ENCODE measurements around the gene CAPN12.
"Not testable (repeated sequence)": the region's sequence is repeated elsewhere in the genome, so short reads cannot be mapped to it uniquely, and the experiment has no call there.

CAPN12 gene

GRCh38 chr19:38770228-38770948 lies 26.1 kb upstream of the CAPN12 start:
- not testable (repeated sequence) for DNase-seq

- peak; percentile 23 for DNase-seq
These were observed 25.4 kb upstream of the CAPN12 start for GRCh38 chr19:38769635-38770211.

DNA sequence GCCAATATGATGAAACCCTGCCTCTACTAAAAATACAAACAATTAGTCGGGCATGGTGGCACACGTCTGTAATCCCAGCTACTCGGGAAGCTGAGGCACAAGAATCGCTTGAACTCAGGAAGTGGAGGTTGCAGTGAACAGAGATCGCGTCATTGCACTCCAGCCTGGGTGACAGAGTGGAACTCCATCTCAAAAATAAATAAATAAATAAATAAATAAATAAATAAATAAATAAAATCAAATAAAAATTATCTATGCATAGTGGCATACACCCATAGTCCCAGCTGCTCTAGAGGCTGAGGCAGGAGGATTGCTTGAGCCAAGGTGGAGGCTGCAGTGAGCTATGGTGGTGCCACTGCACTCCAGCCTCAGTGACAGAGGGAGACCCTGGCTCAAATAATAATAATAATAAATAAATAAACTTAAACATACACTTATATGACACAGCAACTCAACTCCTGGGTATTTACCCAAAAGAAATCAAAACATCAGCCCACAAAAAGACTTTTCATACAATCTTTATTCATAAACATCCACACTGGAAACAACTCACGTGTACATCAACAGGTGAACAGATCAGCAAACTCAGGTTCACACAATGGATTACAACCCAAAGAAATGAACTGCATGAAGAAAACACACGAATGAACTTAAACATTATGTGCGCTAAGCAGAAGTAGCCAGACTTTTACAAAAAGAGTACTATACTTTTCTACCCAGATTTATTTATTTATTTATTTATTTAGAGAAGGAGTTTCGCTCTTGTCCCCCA lies 22.2 kb upstream of the CAPN12 start:
- DNase-seq: no peak

DNA sequence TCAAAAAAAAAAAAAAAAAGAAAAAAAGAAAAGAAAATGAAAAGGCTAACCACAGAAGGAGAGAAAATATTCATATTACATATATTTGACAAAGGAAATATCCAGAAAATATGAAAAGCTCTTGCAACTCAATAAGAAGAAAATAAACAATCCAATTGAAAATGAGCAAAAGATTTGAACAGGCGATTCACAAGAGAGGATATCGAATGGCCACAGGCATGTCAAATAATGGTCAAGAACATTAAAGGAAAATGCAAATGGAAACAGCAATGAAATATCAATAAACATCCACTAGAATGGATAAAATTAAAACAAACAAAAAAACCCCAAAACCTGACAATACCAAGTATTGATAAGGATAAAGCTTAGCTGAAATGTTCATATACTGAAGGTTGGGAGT lies 20.9 kb upstream of the CAPN12 start:
- DNase-seq: no peak

- DNase-seq: no peak
These were observed 19.5 kb upstream of the CAPN12 start for GRCh38 chr19:38763795-38764220.

GRCh38 chr19:38761884-38762389 lies 17.7 kb upstream of the CAPN12 start:
- DNase-seq: not testable (repeated sequence)

- not testable (repeated sequence) for DNase-seq
These were observed 16.7 kb upstream of the CAPN12 start for GRCh38 chr19:38760805-38761517.

- no peak for DNase-seq
These were observed 15.3 kb upstream of the CAPN12 start for GRCh38 chr19:38759590-38760003.

DNA sequence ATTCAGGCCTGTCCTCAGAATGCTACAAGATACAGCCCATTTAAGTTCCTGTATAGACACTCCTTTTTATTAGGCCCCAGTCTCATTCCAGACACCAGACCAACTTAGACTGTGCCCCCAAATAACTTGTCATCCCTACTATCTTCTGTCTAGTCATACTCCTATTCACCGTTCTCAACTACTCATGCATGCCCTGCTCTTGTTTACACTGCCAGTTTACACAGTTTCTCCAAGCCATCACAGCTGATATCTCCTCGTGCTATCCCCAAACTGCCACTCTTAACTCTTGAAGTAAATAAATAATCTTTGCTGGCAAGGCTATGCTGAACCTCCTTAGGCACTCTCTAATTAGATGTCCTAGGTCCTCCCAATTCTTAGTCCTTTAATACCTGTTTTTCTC lies 9.9 kb upstream of the CAPN12 start:
- not testable (repeated sequence) for DNase-seq

- DNase-seq: not testable (repeated sequence)
These were observed 9.5 kb upstream of the CAPN12 start for GRCh38 chr19:38753783-38754182.

DNA sequence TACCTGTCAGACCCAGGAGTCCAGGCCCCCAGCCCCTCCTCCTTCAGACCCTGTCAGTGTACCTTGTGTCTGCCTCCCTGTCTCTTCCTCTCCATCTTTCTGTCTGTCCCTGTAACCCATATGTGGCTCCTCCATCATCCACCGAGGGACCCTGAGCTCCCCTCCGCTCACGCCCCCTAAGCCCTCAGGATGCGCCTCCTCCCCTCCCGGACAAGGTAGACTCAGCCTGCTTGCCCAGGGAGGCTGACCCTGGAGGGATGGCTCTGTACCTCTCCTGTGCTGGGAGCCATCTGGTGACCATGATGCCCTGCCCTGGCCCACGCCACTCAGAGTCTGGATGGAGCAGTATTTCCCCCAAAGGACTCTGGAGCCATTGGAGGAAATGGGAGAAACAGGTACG lies 1.0 kb upstream of the CAPN12 start:
- DNase-seq: no peak

DNA sequence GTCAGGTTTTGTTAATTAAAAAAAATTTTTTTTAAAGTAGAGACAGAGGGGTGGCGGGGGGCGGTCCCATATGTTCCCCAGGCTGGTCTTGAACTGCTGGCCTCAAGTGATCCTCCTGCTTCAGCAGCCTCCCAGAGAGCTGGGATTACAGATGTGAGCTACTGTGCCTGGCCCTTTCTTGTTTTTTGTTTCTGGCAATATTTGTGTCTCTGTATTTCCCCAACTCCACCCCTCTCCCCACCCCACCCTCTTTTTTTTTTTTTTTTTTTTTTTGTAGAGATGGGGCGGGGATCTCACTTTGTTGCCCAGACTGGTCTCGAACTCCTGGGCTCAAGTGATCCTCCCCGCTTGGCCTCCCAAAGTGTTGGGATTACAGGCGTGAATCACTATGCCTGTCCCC lies 600 bp upstream of the CAPN12 start:
- DNase-seq: no peak

GRCh38 chr19:38743394-38744297 lies 628 bp downstream of the CAPN12 start:
- no peak for DNase-seq

GRCh38 chr19:38742906-38743305 lies 1.4 kb downstream of the CAPN12 start:
- no peak for DNase-seq

GRCh38 chr19:38742296-38742695 lies 2.0 kb downstream of the CAPN12 start:
- DNase-seq: no peak

DNA sequence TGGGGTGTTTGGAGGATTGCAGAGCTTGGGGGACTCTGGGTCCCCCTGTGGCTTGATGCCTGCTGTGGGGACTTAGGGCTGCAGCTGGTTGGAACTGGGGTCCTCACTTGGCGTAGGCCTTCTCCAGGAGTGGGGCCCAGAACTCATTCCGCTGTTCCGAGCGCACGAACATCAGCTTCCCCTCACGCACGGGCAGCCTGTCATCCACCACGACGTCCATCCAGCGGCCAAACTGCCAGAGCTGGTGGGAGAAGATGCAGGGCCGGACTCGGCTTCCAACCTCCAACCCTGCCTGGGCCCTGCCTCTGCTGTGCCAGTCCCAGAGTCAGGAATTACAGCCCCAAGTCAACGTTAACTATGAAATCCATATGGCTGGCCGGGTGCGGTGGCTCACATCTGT lies 2.6 kb downstream of the CAPN12 start:
- no peak for DNase-seq

DNA sequence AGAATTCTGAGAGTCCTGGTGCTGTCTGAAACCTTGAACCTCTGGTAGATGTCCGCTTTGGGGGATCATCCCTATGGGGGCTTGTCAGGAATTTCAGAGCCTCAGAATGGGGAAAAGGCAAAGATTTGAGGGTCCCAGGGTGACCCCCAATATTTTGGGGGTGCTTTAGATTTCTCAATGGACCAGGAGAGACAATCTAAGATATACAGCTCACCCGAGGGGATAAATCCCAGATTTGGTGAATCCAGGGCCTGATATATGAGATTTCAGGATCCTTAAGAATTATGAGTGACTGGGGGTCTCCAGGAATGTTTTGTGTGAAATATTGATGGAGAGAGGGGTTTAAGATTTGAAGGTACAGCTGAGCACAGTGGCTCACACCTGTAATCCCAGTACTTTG lies 3.3 kb downstream of the CAPN12 start:
- no peak for DNase-seq

GRCh38 chr19:38740257-38740592 lies 4.0 kb downstream of the CAPN12 start:
- DNase-seq: no peak

GRCh38 chr19:38739440-38740256 lies 4.6 kb downstream of the CAPN12 start:
- DNase-seq: no peak

GRCh38 chr19:38737921-38738737 lies 6.1 kb downstream of the CAPN12 start:
- DNase-seq: no peak
